Loucy (cell line): ENCODE data around the gene PLCG2.

Experiments
- EZH2phosphoT487 ChIP-seq: fragments of 200-600 bp; IDR thresholded peaks from 2 replicates; pipeline ENCODE4 v1.6.1; 2018; ENCODE audit warnings: antibody characterized with exemption, mild to moderate bottlenecking, moderate library complexity, borderline replicate concordance
- TF ChIP-seq, protein P1 (sequence below): fragments of 200-600 bp; sonication (generic); conservative IDR thresholded peaks from 2 replicates; pipeline ENCODE4 v1.5.1; 2014; ENCODE audit warnings: mild to moderate bottlenecking, antibody characterized with exemption, low read length

DNA sequence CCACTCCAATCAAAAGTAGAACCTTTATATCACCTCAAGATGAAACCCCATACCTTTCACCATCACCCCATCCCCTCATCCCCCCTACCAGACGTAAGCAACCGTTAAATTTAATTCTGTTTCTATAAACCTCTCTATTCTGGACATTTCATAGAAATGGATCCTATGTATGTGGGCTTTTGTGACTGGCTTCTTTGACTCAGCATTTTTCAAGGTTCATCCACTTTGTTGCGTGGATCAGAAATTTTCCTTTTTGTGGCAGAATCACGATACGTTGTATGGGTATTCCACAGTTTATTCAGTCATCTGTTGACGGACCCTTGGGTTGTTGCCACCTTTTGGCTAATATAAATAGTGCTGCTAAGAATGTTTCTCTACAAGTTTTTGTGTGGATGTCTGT, 8.6 kb downstream of the PLCG2 start:
- TF ChIP-seq, protein P1, sequence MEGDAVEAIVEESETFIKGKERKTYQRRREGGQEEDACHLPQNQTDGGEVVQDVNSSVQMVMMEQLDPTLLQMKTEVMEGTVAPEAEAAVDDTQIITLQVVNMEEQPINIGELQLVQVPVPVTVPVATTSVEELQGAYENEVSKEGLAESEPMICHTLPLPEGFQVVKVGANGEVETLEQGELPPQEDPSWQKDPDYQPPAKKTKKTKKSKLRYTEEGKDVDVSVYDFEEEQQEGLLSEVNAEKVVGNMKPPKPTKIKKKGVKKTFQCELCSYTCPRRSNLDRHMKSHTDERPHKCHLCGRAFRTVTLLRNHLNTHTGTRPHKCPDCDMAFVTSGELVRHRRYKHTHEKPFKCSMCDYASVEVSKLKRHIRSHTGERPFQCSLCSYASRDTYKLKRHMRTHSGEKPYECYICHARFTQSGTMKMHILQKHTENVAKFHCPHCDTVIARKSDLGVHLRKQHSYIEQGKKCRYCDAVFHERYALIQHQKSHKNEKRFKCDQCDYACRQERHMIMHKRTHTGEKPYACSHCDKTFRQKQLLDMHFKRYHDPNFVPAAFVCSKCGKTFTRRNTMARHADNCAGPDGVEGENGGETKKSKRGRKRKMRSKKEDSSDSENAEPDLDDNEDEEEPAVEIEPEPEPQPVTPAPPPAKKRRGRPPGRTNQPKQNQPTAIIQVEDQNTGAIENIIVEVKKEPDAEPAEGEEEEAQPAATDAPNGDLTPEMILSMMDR: no peak
- no peak for TF ChIP-seq EZH2phosphoT487
